Measurements from ENCODE around the gene MAFF. TPM values are rescaled to one million over a fixed set of nuclear protein-coding genes. Genes with fewer than 3 reads are reported as not detected.
A peak's percentile ranks its signal among the peaks of the same experiment; 100 is the strongest.

MAFF gene
- total RNA-seq, 4 donors from 2014 or later: 10.1 to 180 (median 44.0) TPM

DNA sequence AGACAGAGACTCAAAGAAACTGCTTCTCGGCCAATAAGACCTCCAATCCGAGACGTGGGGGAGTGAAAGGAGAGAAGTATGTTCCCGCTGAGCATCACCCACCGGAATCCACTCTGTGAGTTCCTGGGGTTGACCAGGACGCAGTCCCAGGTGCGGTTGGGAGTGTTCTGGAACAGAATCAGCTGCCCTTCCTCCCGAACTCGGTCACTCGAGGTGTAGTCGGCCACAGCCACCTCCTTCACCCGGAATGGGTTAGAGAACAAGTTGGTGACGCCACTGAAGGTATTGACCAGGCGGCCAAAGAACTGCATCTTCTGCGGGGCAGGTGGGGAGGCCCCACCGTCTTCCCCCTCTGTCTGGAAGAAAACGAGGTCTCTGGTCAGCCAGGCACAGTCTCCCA, 32.7 kb upstream of the MAFF start:
- no peaks in the 10 kb centered on the region for H3K36me3 ChIP-seq
- no peaks in the 10 kb centered on the region for H3K27me3 ChIP-seq
- DNase-seq: no peak
- H3K9me3 ChIP-seq: no peaks in the 10 kb centered on the region
- H3K4me3 ChIP-seq: no peak overlapping the region
- no peaks in the 10 kb centered on the region for H3K4me1 ChIP-seq
- TF ChIP-seq POLR2A (IDR thresholded peaks at IDR 0.05): no peak
- TF ChIP-seq, protein P1, sequence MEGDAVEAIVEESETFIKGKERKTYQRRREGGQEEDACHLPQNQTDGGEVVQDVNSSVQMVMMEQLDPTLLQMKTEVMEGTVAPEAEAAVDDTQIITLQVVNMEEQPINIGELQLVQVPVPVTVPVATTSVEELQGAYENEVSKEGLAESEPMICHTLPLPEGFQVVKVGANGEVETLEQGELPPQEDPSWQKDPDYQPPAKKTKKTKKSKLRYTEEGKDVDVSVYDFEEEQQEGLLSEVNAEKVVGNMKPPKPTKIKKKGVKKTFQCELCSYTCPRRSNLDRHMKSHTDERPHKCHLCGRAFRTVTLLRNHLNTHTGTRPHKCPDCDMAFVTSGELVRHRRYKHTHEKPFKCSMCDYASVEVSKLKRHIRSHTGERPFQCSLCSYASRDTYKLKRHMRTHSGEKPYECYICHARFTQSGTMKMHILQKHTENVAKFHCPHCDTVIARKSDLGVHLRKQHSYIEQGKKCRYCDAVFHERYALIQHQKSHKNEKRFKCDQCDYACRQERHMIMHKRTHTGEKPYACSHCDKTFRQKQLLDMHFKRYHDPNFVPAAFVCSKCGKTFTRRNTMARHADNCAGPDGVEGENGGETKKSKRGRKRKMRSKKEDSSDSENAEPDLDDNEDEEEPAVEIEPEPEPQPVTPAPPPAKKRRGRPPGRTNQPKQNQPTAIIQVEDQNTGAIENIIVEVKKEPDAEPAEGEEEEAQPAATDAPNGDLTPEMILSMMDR (IDR thresholded peaks at IDR 0.05): no peak
- intact Hi-C loops (cut with DNase I; ENCODE audit: low total_unique reads): no loop called here
- no peak overlapping the region for H3K27ac ChIP-seq

GRCh38 chr22:38170469-38170868, 31.3 kb upstream of the MAFF start:
- H3K27ac ChIP-seq: no peak overlapping the region
- H3K36me3 ChIP-seq: no peaks in the 10 kb centered on the region
- H3K4me3 ChIP-seq: no peak overlapping the region
- H3K27me3 ChIP-seq: no peaks in the 10 kb centered on the region
- DNase-seq: no peak
- intact Hi-C loops (cut with DNase I; ENCODE audit: low total_unique reads): no loop called here
- H3K9me3 ChIP-seq: no peaks in the 10 kb centered on the region
- no peaks in the 10 kb centered on the region for H3K4me1 ChIP-seq
- no peak for TF ChIP-seq POLR2A (IDR thresholded peaks at IDR 0.05)
- TF ChIP-seq, protein P1 (IDR thresholded peaks at IDR 0.05): no peak

DNA sequence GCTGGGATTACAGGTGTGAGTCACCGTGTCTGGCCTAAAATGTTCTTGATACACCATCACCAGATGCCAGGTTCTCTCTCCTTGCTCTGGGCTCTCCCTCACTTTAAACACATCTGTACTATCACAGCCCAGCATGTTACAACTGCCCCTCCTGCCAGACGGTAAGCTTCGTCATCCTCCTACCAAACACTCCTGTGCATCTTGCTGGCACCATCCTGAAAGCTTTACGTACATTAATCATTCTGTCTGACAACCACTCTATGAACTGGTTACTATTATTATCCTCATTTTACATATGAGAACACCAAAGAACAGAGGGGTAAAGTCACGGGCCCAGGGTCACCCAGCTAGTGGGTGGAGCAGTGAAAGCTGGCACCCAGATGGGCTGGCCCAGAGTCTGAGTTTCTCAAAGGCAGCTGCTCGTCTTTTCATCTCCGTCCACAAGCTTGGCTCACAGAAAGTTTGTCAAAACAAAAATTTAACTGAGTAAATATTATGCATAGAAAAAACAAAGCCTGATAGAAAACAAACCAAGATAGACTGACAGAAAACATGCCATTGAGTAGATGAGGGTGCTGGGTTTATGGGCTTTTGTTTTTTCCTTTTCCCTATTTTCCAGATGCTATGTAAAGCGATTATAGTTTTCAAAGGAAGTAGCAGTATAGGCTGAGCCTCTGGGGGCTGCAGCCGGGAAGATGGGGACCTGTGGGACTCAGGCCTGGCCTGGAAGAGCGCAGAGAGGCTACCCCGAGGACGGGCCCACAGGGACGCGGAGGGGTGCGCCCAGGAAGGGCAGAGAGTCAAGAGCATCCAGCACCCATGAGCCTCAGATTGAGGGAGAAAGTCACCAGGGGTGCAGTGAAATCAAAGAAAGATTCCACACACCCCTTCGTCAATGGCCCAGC, 29.6 kb upstream of the MAFF start:
- H3K27ac ChIP-seq: peak overlapping the region in 1 of 2 donors; percentile 50
- H3K4me1 ChIP-seq: no peaks in the 10 kb centered on the region
- no peak overlapping the region for H3K4me3 ChIP-seq
- intact Hi-C loops (cut with DNase I; ENCODE audit: low total_unique reads): no loop called here
- no peak for DNase-seq
- no peaks in the 10 kb centered on the region for H3K27me3 ChIP-seq
- TF ChIP-seq, protein P1 (IDR thresholded peaks at IDR 0.05): no peak
- no peak for TF ChIP-seq POLR2A (IDR thresholded peaks at IDR 0.05)
- no peaks in the 10 kb centered on the region for H3K9me3 ChIP-seq
- H3K36me3 ChIP-seq: no peaks in the 10 kb centered on the region

- H3K27ac ChIP-seq: peak overlapping the region in 1 of 2 donors; percentile 50
- H3K9me3 ChIP-seq: no peaks in the 10 kb centered on the region
- no peaks in the 10 kb centered on the region for H3K27me3 ChIP-seq
- H3K36me3 ChIP-seq: no peaks in the 10 kb centered on the region
- intact Hi-C loops (cut with DNase I; ENCODE audit: low total_unique reads): no loop called here
- peaks cover 0 to 3% of the 10 kb centered on the region in 2 donors for H3K4me1 ChIP-seq
- TF ChIP-seq POLR2A (IDR thresholded peaks at IDR 0.05): no peak
- TF ChIP-seq, protein P1 (IDR thresholded peaks at IDR 0.05): no peak
- H3K4me3 ChIP-seq: no peak overlapping the region
- peak; percentile 43 to 76 for DNase-seq
Observed at GRCh38 chr22:38172832-38173640, 28.8 kb upstream of the MAFF start.

- Histone ChIP-seq H3K4me3 (no peak overlapping the region), H3K36me3 (no peaks in the 10 kb centered on the region), H3K27ac (no peak overlapping the region), H3K4me1 (peaks cover 0 to 3% of the 10 kb centered on the region in 2 donors), H3K27me3 (no peaks in the 10 kb centered on the region), H3K9me3 (no peaks in the 10 kb centered on the region)
- intact Hi-C loops (cut with DNase I; ENCODE audit: low total_unique reads): no loop called here
- DNase-seq: no peak
- TF ChIP-seq POLR2A (IDR thresholded peaks at IDR 0.05): no peak
- TF ChIP-seq, protein P1 (IDR thresholded peaks at IDR 0.05): no peak
Observed at GRCh38 chr22:38173641-38173906, 28.2 kb upstream of the MAFF start.

Data from uterus (tissue), 4 donors.